ENCODE results near the gene NDFIP1.
A peak's percentile ranks its signal among the peaks of the same experiment; 100 is the strongest.

NDFIP1 gene

GRCh38 chr5:142114687-142115086 is 6.1 kb downstream of the NDFIP1 start:
- Histone ChIP-seq H3K4me1 (ENCODE audit: control insufficient read depth, insufficient read depth, low read length) (peaks cover 13% of the 10 kb centered on the region; the same call in 1 of the 2 replicates), H3K9me3 (ENCODE audit: control insufficient read depth, insufficient read depth, low read depth, low read length) (no peaks in the 10 kb centered on the region), H3K27ac (ENCODE audit: extremely low read depth, low read depth, low read length) (no peak overlapping the region), H3K4me3 (ENCODE audit: low read depth, low read length) (no peak overlapping the region), H3K36me3 (ENCODE audit: control insufficient read depth in 2 of 2, insufficient read depth in 1 of 2, low read length in 2 of 2) (peaks cover 0 to 3% of the 10 kb centered on the region in 2 experiments; a peak in 2 of 3 replicates)
- TF ChIP-seq ZNF843 (tag by site-specific recombination; IDR thresholded peaks at IDR 0.05) (no peak), ZNF510 (tag by site-specific recombination; IDR thresholded peaks at IDR 0.05; ENCODE audit: insufficient replicate concordance) (no peak), ZNF2 (tag by site-specific recombination; IDR thresholded peaks at IDR 0.05) (no peak), ZSCAN4 (tag by site-specific recombination; IDR thresholded peaks at IDR 0.05) (no peak), ZNF837 (tag by site-specific recombination; IDR thresholded peaks at IDR 0.05) (no peak), ZNF621 (tag by site-specific recombination; IDR thresholded peaks at IDR 0.05) (no peak), ZBTB49 (tag by site-specific recombination; IDR thresholded peaks at IDR 0.05; ENCODE audit: low read depth) (no peak), ZNF626 (tag by site-specific recombination; IDR thresholded peaks at IDR 0.05) (no peak), ZNF629 (tag by site-specific recombination; IDR thresholded peaks at IDR 0.05) (no peak), KLF1 (tag by site-specific recombination; IDR thresholded peaks at IDR 0.05) (no peak), ZNF561 (tag by site-specific recombination; IDR thresholded peaks at IDR 0.05; ENCODE audit: borderline replicate concordance) (no peak), ZNF423 (tag by site-specific recombination; IDR thresholded peaks at IDR 0.05) (no peak), ZNF791 (tag by site-specific recombination; IDR thresholded peaks at IDR 0.05) (no peak), ZNF521 (tag by site-specific recombination; IDR thresholded peaks at IDR 0.05) (no peak)
- ChIA-PET CTCF (no interaction called here), POLR2A (no interaction called here)

- Histone ChIP-seq H3K9me3 (ENCODE audit: control insufficient read depth, insufficient read depth, low read depth, low read length) (no peaks in the 10 kb centered on the region), H3K27ac (ENCODE audit: extremely low read depth, low read depth, low read length) (no peak overlapping the region), H3K4me1 (ENCODE audit: control insufficient read depth, insufficient read depth, low read length) (peaks cover 18% of the 10 kb centered on the region), H3K36me3 (ENCODE audit: control insufficient read depth in 2 of 2, insufficient read depth in 1 of 2, low read length in 2 of 2) (peaks cover 0 to 4% of the 10 kb centered on the region in 2 experiments; a peak in 2 of 3 replicates), H3K4me3 (ENCODE audit: low read depth, low read length) (no peak overlapping the region)
- POLR2A ChIA-PET: no interaction called here
- CTCF ChIA-PET: no interaction called here
- TF ChIP-seq ZBTB17 (tag by site-specific recombination; IDR thresholded peaks at IDR 0.05): no peak
- TF ChIP-seq ZNF37A (tag by site-specific recombination; IDR thresholded peaks at IDR 0.05): no peak
- TF ChIP-seq ZNF701 (tag by site-specific recombination; IDR thresholded peaks at IDR 0.05): no peak
- TF ChIP-seq ZNF664 (tag by site-specific recombination; IDR thresholded peaks at IDR 0.05): no peak
- no peak for TF ChIP-seq ZNF837 (tag by site-specific recombination; IDR thresholded peaks at IDR 0.05)
- TF ChIP-seq TRIM28 (IDR thresholded peaks at IDR 0.05; ENCODE audit: borderline replicate concordance, low read length): no peak
- TF ChIP-seq ZNF544 (tag by site-specific recombination; IDR thresholded peaks at IDR 0.05): no peak
- no peak for TF ChIP-seq PATZ1 (tag by site-specific recombination; IDR thresholded peaks at IDR 0.05)
- TF ChIP-seq ZNF311 (tag by site-specific recombination; IDR thresholded peaks at IDR 0.05; ENCODE audit: borderline replicate concordance): no peak
- TF ChIP-seq ZBTB26 (tag by site-specific recombination; optimal IDR thresholded peaks at IDR 0.05): no peak
- 0 out of 2 replicates have a peak, but pooled peaks have one; percentile 23 for TF ChIP-seq ZEB2 (tag by site-specific recombination; IDR thresholded peaks at IDR 0.05)
- no peak for TF ChIP-seq ZNF302 (tag by site-specific recombination; IDR thresholded peaks at IDR 0.05; ENCODE audit: low read depth)
- no peak for TF ChIP-seq ZNF398 (tag by site-specific recombination; IDR thresholded peaks at IDR 0.05)
- no peak for TF ChIP-seq ZNF580 (tag by site-specific recombination; IDR thresholded peaks at IDR 0.05)
Measured at GRCh38 chr5:142115937-142116614, 7.5 kb downstream of the NDFIP1 start.

Measured in HEK293 (cell line).